Right lobe of liver (tissue), 4 donors: ENCODE measurements around the gene SLC44A5.

Experiments used
- CTCF ChIP-seq, 4 donors: fragments of 200-600 bp in 3 of 4; fragments of 450-650 bp in 1 of 4; IDR thresholded peaks; one replicate each; pipeline versions ENCODE4 v1.5.1 to v1.8.0; 2016 to 2022; ENCODE audit warnings: antibody characterized with exemption in 4 of 4, mild to moderate bottlenecking in 2 of 4
- POLR2A ChIP-seq: fragments of 450-650 bp; IDR thresholded peaks from one replicate; pipeline ENCODE4 v1.6.1; 2017; ENCODE audit warnings: antibody characterized with exemption, mild to moderate bottlenecking
- donor health status: DM: no; HTN: no; CAD: no.
- donor health status: DM: no; HTN: no; CAD: no.
- donor health status: DM: no; HTN: yes; CAD: no.

DNA sequence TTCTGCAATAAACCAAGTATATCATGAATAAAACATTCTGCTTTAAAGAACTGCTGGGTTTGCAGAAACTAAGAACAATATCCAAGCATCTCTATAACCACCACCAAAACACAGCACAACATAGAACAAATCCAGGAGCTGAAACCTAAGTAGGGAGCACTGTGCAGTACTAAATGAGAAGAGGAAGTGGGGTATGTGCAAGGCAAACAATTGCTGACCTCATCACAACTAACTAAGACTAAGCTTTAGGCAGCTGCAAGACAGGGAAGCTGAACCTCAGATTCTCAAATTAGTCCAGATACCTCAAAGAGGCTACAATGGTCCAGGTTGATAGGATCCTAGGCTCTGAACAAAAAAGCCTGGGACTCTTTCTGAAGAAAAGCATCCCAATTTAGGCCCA, 172.6 kb downstream of the SLC44A5 start:
- TF ChIP-seq CTCF (IDR thresholded peaks at IDR 0.05), result no peak
- TF ChIP-seq POLR2A, result no peak
